Caco-2 (cell line): ENCODE data around the gene ORMDL2. TPM values are rescaled to one million over a fixed set of nuclear protein-coding genes. Genes with fewer than 3 reads are reported as not detected.
A peak's percentile ranks its signal among the peaks of the same experiment; 100 is the strongest.
"Not testable (repeated sequence)": the region's sequence is repeated elsewhere in the genome, so short reads cannot be mapped to it uniquely, and the experiment has no call there.

ENCODE experiments used
- BruUV-seq: library from RNA; stranded (reverse); fragments of 400-500 nt; replicated peaks from 2 replicates; lab custom pipeline; 2021; lab: Mats Ljungman, UMichigan
- CTCF ChIA-PET: fragments of 300-600 bp; sonication (Branson Sonifier 250); formaldehyde crosslinking; loops from one replicate; lab custom pipeline; 2022; ENCODE audit warnings: antibody characterized with exemption; lab: Charles Lee
- POLR2A ChIA-PET: fragments of 300-600 bp; sonication (Branson Sonifier 250); formaldehyde crosslinking; loops from one replicate; lab custom pipeline; 2022; ENCODE audit warnings: antibody characterized with exemption; lab: Charles Lee
- DNase-seq, 2 experiments: peaks; one replicate each; pipeline versions ENCODE4 v3.0.0 to v3.0.0-alpha.2; 2020 to 2022
- H3K27me3 ChIP-seq: replicated peaks from 2 replicates; pipeline ENCODE4 v1.6.0; 2011; ENCODE audit warnings: low read length; ENCODE audit not compliant: control insufficient read depth, insufficient read depth
- H3K36me3 ChIP-seq: 2 replicates; pipeline ENCODE4 v1.5.1; 2011; ENCODE audit warnings: low read length; ENCODE audit not compliant: control insufficient read depth, insufficient read depth
- H3K4me1 ChIP-seq: fragments of 250-450 bp; sonication (Bioruptor Pico); 2 replicates; pipeline ENCODE4 v1.5.1; 2020; ENCODE audit warnings: mild to moderate bottlenecking
- H3K4me3 ChIP-seq: 2 replicates; pipeline ENCODE4 v1.5.1; 2011; ENCODE audit warnings: low read depth, mild to moderate bottlenecking, control low read depth, low read length
- H3K9me3 ChIP-seq: fragments of 250-450 bp; sonication (Bioruptor Pico); 2 replicates; pipeline ENCODE4 v1.5.1; 2020; ENCODE audit warnings: mild to moderate bottlenecking, moderate library complexity
- H3K27ac Mint-ChIP-seq: one replicate; pipeline ENCODE4 v1.8.0; 2022; ENCODE audit warnings: mixed read lengths; ENCODE audit not compliant: unreplicated experiment
- H3K27me3 Mint-ChIP-seq: one replicate; pipeline ENCODE4 v1.8.0; 2022; ENCODE audit warnings: mixed read lengths; ENCODE audit not compliant: insufficient read depth, unreplicated experiment
- H3K36me3 Mint-ChIP-seq: one replicate; pipeline ENCODE4 v1.8.0; 2022; ENCODE audit warnings: mild to moderate bottlenecking, mixed read lengths; ENCODE audit not compliant: insufficient read depth, unreplicated experiment
- H3K4me1 Mint-ChIP-seq: one replicate; pipeline ENCODE4 v1.8.0; 2022; ENCODE audit warnings: low read depth, mixed read lengths; ENCODE audit not compliant: unreplicated experiment
- H3K4me3 Mint-ChIP-seq: one replicate; pipeline ENCODE4 v1.8.0; 2022; ENCODE audit warnings: mild to moderate bottlenecking, moderate library complexity, mixed read lengths; ENCODE audit not compliant: unreplicated experiment
- H3K9me3 Mint-ChIP-seq: one replicate; pipeline ENCODE4 v1.8.0; 2022; ENCODE audit warnings: mixed read lengths; ENCODE audit not compliant: unreplicated experiment
- CTCF ChIP-seq, 2 experiments: fragments of 200-600 bp in 1 of 2; IDR thresholded peaks; 1 replicate in 1 of 2; 2 replicates in 1 of 2; pipeline versions ENCODE4 v1.5.1 to v1.8.0; 2011 to 2022; ENCODE audit warnings: antibody characterized with exemption in 1 of 2, control low read depth in 1 of 2, inconsistent platforms in 1 of 2, low read depth in 1 of 2, low read length in 1 of 2, mild to moderate bottlenecking in 1 of 2, moderate library complexity in 1 of 2; ENCODE audit not compliant: insufficient read depth in 1 of 2, severe bottlenecking in 1 of 2, unreplicated experiment in 1 of 2
- intact Hi-C: fragments of 100-400 bp; cut with micrococcal nuclease; formaldehyde crosslinking; loops from one replicate; pipeline ENCODE4 v1.10.0; 2022; ENCODE audit not compliant: unreplicated experiment
- total RNA-seq: library from RNA; stranded (reverse); gene quantifications from 2 replicates; pipeline ENCODE4 v1.2.3, GENCODE V29; 2022

The ORMDL2 gene
- total RNA-seq, 1 experiment from 2014 or later, result 44.0 TPM

- CTCF ChIA-PET, result interaction anchor here (1.4 to 1.7 kb wide), 2 partner anchors 93 to 149 kb away, joined by 5 to 12 read pairs; a partner anchor contains a TSS
Measured at GRCh38 chr12:55830601-55831446, 13.0 kb downstream of the ORMDL2 start.

GRCh38 chr12:55831447-55831815, 13.6 kb downstream of the ORMDL2 start:
- intact Hi-C loops, result no loop called here
- Histone ChIP-seq H3K4me3 (peak overlapping the region; percentile 76), H3K36me3 (no peaks in the 10 kb centered on the region; the same call in 1 of the 2 replicates), H3K4me1 (no peaks in the 10 kb centered on the region), H3K27me3 (no peaks in the 10 kb centered on the region), H3K9me3 (no peaks in the 10 kb centered on the region)
- ChIA-PET CTCF (interaction anchor here (1.1 kb wide), 1 partner anchor 109 kb away, joined by 3 read pairs; no protein-coding TSS in a partner anchor), POLR2A (interaction anchor here (0.6 to 3.1 kb wide), 2 partner anchors 14 to 54 kb away, joined by 4 to 65 read pairs; partner anchors contain the start of genes ORMDL2 and SARNP)
- TF ChIP-seq CTCF (IDR thresholded peaks at IDR 0.05; ENCODE audit: insufficient read depth in 1 of 2, low read depth in 1 of 2, low read length in 1 of 2, severe bottlenecking in 1 of 2, unreplicated experiment in 1 of 2), result no peak
- H3K36me3 Mint-ChIP-seq, result peaks cover 32% of the 10 kb centered on the region
- DNase-seq, result no peak
- H3K9me3 Mint-ChIP-seq, result no peaks in the 10 kb centered on the region
- peak overlapping the region; percentile 82 for H3K4me3 Mint-ChIP-seq
- H3K27me3 Mint-ChIP-seq, result no peaks in the 10 kb centered on the region
- no TSS peak for BruUV-seq
- peaks cover 6% of the 10 kb centered on the region for H3K4me1 Mint-ChIP-seq
- H3K27ac Mint-ChIP-seq, result no peak overlapping the region

More at GRCh38 chr12:55830601-55831446, 13.0 kb downstream of the ORMDL2 start:
- peak overlapping the region; percentile 85 for H3K27ac Mint-ChIP-seq
- no peaks in the 10 kb centered on the region for H3K9me3 ChIP-seq
- H3K4me3 Mint-ChIP-seq, result peak overlapping the region; percentile 82
- H3K36me3 Mint-ChIP-seq, result peaks cover 33% of the 10 kb centered on the region
- POLR2A ChIA-PET, result interaction anchor here (0.6 to 3.1 kb wide), 4 partner anchors 13 to 143 kb away, joined by 4 to 65 read pairs (median 14); partner anchors contain the start of genes ORMDL2, RAB5B and SARNP
- BruUV-seq, result no TSS peak
- intact Hi-C loops, result no loop called here
- no peaks in the 10 kb centered on the region for H3K4me1 ChIP-seq
- H3K9me3 Mint-ChIP-seq, result no peaks in the 10 kb centered on the region
- peak overlapping the region; percentile 76 for H3K4me3 ChIP-seq
- H3K27me3 ChIP-seq, result no peaks in the 10 kb centered on the region
- peaks cover 9% of the 10 kb centered on the region for H3K4me1 Mint-ChIP-seq
- peak; percentile 53 for DNase-seq
- TF ChIP-seq CTCF (IDR thresholded peaks at IDR 0.05; ENCODE audit: insufficient read depth in 1 of 2, low read depth in 1 of 2, low read length in 1 of 2, severe bottlenecking in 1 of 2, unreplicated experiment in 1 of 2), result no peak
- no peaks in the 10 kb centered on the region; the same call in 1 of the 2 replicates for H3K36me3 ChIP-seq
- H3K27me3 Mint-ChIP-seq, result no peaks in the 10 kb centered on the region

GRCh38 chr12:55833056-55833455, 15.2 kb downstream of the ORMDL2 start:
- intact Hi-C loops, result no loop called here
- no peak for DNase-seq
- Mint-ChIP-seq H3K27ac (no peak overlapping the region), H3K27me3 (no peaks in the 10 kb centered on the region), H3K4me3 (no peak overlapping the region), H3K4me1 (no peaks in the 10 kb centered on the region), H3K9me3 (no peaks in the 10 kb centered on the region), H3K36me3 (peaks cover 28% of the 10 kb centered on the region)
- no peak overlapping the region for H3K4me3 ChIP-seq
- H3K36me3 ChIP-seq, result no peaks in the 10 kb centered on the region; the same call in 1 of the 2 replicates
- ChIA-PET CTCF (no interaction called here), POLR2A (no interaction called here)
- H3K27me3 ChIP-seq, result no peaks in the 10 kb centered on the region
- no TSS peak for BruUV-seq
- no peaks in the 10 kb centered on the region for H3K4me1 ChIP-seq
- H3K9me3 ChIP-seq, result no peaks in the 10 kb centered on the region
- TF ChIP-seq CTCF (IDR thresholded peaks at IDR 0.05; ENCODE audit: insufficient read depth in 1 of 2, low read depth in 1 of 2, low read length in 1 of 2, severe bottlenecking in 1 of 2, unreplicated experiment in 1 of 2), result no peak

- H3K36me3 ChIP-seq, DNase-seq, H3K4me3 ChIP-seq, H3K27me3 ChIP-seq, H3K4me1 ChIP-seq, H3K9me3 Mint-ChIP-seq, H3K4me1 Mint-ChIP-seq, H3K4me3 Mint-ChIP-seq, CTCF ChIA-PET, H3K9me3 ChIP-seq, intact Hi-C loops, BruUV-seq, H3K27me3 Mint-ChIP-seq, H3K27ac Mint-ChIP-seq: not testable (repeated sequence)
- H3K36me3 Mint-ChIP-seq, result peaks cover 20% of the 10 kb centered on the region
- POLR2A ChIA-PET, result interaction anchor here (0.5 kb wide), 1 partner anchor 30 kb away, joined by 3 read pairs; no protein-coding TSS in a partner anchor
Measured at GRCh38 chr12:55834400-55834799, 16.6 kb downstream of the ORMDL2 start.
